ENCODE measurements around the gene PMCH. TPM values are rescaled to one million over a fixed set of nuclear protein-coding genes. Genes with fewer than 3 reads are reported as not detected.
A peak's percentile ranks its signal among the peaks of the same experiment; 100 is the strongest.
"Not testable (repeated sequence)": the region's sequence is repeated elsewhere in the genome, so short reads cannot be mapped to it uniquely, and the experiment has no call there.

PMCH gene
- total RNA-seq, 1 experiment from 2014 or later = not detected

DNA sequence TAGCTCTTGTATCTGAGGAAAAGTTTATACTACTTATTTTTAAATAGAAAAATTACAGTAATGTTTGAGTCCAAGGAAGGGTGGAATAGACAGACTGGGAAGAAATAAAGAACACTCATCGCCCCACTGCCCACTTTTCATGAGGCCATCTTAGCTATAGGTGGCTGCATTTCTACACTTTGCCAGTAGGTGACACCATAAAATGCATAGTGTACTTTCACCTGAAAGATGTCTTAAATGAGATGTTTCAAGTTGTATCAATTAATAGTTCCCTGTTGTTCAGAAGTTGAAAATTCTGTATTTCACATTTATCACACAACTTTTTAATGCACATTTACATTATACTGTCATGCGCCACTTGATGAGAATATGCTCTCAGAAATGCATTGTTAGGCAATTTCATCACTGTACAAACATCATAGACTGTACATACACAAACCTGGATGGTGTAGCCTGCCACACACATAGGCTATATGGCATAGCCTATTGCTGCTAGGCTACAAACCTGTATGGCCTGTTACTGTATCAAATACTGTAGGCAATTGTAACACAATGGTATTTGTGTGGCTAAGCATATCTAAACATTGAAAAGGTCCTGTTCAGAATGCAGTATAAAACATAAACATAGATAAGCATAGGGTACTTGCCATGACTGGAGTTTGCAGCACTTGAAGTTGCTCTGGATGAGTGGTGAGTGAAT lies 27.6 kb downstream of the PMCH start:
- no peaks in the 10 kb centered on the region for H3K36me3 Mint-ChIP-seq (ENCODE audit: insufficient read depth, unreplicated experiment)
- H3K27ac Mint-ChIP-seq (ENCODE audit: unreplicated experiment) = no peak overlapping the region
- intact Hi-C loops (cut with micrococcal nuclease; ENCODE audit: unreplicated experiment) = loop anchor here (1.0 to 5.0 kb wide), 5 partner anchors 314 to 709 kb away; no protein-coding TSS in a partner anchor
- DNase-seq = peak; percentile 20
- peaks cover 7% of the 10 kb centered on the region for H3K4me1 Mint-ChIP-seq (ENCODE audit: low read depth, unreplicated experiment)
- CTCF ChIA-PET = interaction anchor here (0.6 to 1.6 kb wide), 2 partner anchors 570 to 641 kb away, joined by 3 to 7 read pairs; no protein-coding TSS in a partner anchor
- BruUV-seq (replicated peaks) = no TSS peak
- no peak overlapping the region for H3K4me3 Mint-ChIP-seq (ENCODE audit: low read depth, unreplicated experiment)
- TF ChIP-seq, protein P1, sequence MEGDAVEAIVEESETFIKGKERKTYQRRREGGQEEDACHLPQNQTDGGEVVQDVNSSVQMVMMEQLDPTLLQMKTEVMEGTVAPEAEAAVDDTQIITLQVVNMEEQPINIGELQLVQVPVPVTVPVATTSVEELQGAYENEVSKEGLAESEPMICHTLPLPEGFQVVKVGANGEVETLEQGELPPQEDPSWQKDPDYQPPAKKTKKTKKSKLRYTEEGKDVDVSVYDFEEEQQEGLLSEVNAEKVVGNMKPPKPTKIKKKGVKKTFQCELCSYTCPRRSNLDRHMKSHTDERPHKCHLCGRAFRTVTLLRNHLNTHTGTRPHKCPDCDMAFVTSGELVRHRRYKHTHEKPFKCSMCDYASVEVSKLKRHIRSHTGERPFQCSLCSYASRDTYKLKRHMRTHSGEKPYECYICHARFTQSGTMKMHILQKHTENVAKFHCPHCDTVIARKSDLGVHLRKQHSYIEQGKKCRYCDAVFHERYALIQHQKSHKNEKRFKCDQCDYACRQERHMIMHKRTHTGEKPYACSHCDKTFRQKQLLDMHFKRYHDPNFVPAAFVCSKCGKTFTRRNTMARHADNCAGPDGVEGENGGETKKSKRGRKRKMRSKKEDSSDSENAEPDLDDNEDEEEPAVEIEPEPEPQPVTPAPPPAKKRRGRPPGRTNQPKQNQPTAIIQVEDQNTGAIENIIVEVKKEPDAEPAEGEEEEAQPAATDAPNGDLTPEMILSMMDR (IDR thresholded peaks at IDR 0.05; ENCODE audit: unreplicated experiment) = peak; percentile 46
- H3K9me3 Mint-ChIP-seq (ENCODE audit: low read depth, unreplicated experiment) = no peaks in the 10 kb centered on the region
- no peaks in the 10 kb centered on the region for H3K27me3 Mint-ChIP-seq (ENCODE audit: unreplicated experiment)

DNA sequence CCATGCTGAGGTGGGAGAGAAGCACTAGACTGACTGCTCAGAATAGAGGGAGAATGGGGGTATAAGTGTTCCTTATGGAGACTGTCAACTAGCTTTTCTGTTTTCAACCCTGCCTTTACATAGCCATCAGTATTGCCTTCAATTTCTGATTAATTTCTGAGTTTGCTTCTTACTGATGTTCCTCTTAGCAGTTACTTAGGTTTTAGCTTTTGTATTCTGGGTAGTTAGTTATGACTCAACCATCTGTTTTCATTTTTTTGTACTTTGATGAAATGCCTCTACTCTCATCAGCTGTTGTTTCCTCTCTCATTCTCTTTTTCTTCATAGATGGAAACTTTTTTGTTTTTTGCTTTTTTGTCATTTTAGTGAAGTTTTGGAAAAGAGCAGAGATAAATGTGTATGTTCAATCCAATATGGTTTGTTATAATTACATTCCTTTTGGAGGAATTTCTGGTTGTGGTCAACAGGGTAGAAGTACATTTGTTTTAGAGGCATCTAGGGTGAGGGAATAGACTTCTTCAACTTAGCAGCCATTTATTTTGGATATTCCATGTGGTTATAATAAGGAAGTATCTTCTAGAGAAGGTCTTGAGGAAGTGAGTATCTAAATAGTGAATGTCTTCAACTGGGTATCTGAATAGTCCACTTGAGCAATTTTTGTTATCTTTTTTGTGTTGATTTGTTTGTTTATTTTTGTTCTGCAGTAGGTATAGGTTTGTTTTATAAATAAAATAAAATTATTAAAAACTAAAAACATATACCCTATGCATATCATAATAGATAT lies 29.6 kb downstream of the PMCH start:
- no peaks in the 10 kb centered on the region for H3K9me3 Mint-ChIP-seq (ENCODE audit: low read depth, unreplicated experiment)
- CTCF ChIA-PET = no interaction called here
- no peak overlapping the region for H3K4me3 Mint-ChIP-seq (ENCODE audit: low read depth, unreplicated experiment)
- H3K27ac Mint-ChIP-seq (ENCODE audit: unreplicated experiment) = no peak overlapping the region
- TF ChIP-seq, protein P1 (IDR thresholded peaks at IDR 0.05; ENCODE audit: unreplicated experiment) = no peak
- peaks cover 7% of the 10 kb centered on the region for H3K4me1 Mint-ChIP-seq (ENCODE audit: low read depth, unreplicated experiment)
- H3K36me3 Mint-ChIP-seq (ENCODE audit: insufficient read depth, unreplicated experiment) = no peaks in the 10 kb centered on the region
- no peak for DNase-seq
- no peaks in the 10 kb centered on the region for H3K27me3 Mint-ChIP-seq (ENCODE audit: unreplicated experiment)
- intact Hi-C loops (cut with micrococcal nuclease; ENCODE audit: unreplicated experiment) = no loop called here
- BruUV-seq (replicated peaks) = no TSS peak

DNA sequence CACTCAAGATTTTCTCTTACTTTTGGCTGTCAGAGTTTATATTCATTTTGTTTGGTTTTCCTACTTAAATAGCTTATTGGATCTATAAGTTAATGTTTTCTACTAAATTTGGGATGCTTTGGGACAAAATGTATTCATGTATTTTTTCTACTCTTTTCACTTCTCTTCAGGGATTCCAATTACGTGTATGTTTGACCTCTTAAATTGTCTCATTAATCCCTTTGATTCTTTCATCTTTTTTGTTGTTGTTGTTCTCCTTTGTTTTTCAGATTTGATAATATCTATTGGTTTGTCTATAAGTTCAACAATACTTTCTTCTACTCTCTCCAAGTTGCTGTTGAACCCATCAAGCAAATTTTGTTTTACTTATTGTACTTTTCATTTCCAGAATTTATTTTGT lies 34.2 kb downstream of the PMCH start:
- H3K9me3 Mint-ChIP-seq (ENCODE audit: low read depth, unreplicated experiment) = no peaks in the 10 kb centered on the region
- BruUV-seq (replicated peaks) = no TSS peak
- no peaks in the 10 kb centered on the region for H3K36me3 Mint-ChIP-seq (ENCODE audit: insufficient read depth, unreplicated experiment)

DNA sequence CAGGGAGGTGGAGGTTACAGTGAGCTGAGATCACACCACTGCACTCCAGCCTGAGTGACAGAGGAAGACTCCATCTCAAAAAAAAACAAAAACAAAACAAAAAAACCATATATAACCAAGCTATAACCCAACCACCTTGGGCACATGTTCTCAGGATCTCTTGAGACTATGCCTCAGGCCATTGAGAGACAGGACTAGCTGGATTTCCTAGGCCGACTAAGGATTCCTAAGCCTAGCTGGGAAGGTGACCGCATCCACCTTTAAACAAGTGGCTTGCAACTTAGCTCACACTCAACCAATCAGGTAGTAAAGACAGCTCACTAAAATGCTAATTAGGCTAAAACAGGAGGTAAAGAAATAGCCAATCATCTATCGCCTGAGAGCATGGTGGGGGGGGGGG lies 42.4 kb downstream of the PMCH start:
- CTCF ChIA-PET; H3K36me3 Mint-ChIP-seq (ENCODE audit: insufficient read depth, unreplicated experiment); H3K27me3 Mint-ChIP-seq (ENCODE audit: unreplicated experiment); BruUV-seq (replicated peaks); H3K27ac Mint-ChIP-seq (ENCODE audit: unreplicated experiment); intact Hi-C loops (cut with micrococcal nuclease; ENCODE audit: unreplicated experiment); H3K4me3 Mint-ChIP-seq (ENCODE audit: low read depth, unreplicated experiment); H3K9me3 Mint-ChIP-seq (ENCODE audit: low read depth, unreplicated experiment); DNase-seq; H3K4me1 Mint-ChIP-seq (ENCODE audit: low read depth, unreplicated experiment): not testable (repeated sequence)

More for the DNA sequence above, 34.2 kb downstream of the PMCH start:
- no peaks in the 10 kb centered on the region for H3K27me3 Mint-ChIP-seq (ENCODE audit: unreplicated experiment)
- TF ChIP-seq, protein P1 (IDR thresholded peaks at IDR 0.05; ENCODE audit: unreplicated experiment) = no peak
- intact Hi-C loops (cut with micrococcal nuclease; ENCODE audit: unreplicated experiment) = no loop called here
- no peaks in the 10 kb centered on the region for H3K4me1 Mint-ChIP-seq (ENCODE audit: low read depth, unreplicated experiment)
- CTCF ChIA-PET = no interaction called here
- no peak overlapping the region for H3K4me3 Mint-ChIP-seq (ENCODE audit: low read depth, unreplicated experiment)
- H3K27ac Mint-ChIP-seq (ENCODE audit: unreplicated experiment) = no peak overlapping the region
- no peak for DNase-seq

DNA sequence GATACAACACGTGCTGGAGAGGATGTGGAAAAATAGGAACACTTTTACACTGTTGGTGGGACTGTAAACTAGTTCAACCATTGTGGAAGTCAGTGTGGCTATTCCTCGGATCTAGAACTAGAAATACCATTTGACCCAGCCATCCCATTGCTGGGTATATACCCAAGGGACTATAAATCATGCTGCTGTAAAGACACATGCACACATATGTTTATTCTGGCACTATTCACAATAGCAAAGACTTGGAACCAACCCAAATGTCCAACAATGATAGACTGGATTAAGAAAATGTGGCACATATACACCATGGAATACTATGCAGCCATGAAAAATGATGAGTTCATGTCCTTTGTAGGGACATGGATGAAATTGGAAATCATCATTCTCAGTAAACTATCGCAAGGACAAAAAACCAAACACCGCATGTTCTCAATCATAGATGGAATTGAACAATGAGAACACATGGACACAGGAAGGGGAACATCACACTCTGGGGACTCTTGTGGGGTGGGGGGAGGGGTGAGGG lies 50.5 kb downstream of the PMCH start:
- H3K9me3 Mint-ChIP-seq (ENCODE audit: low read depth, unreplicated experiment); CTCF ChIA-PET; intact Hi-C loops (cut with micrococcal nuclease; ENCODE audit: unreplicated experiment); H3K4me3 Mint-ChIP-seq (ENCODE audit: low read depth, unreplicated experiment); H3K36me3 Mint-ChIP-seq (ENCODE audit: insufficient read depth, unreplicated experiment); H3K27ac Mint-ChIP-seq (ENCODE audit: unreplicated experiment); BruUV-seq (replicated peaks); H3K4me1 Mint-ChIP-seq (ENCODE audit: low read depth, unreplicated experiment); DNase-seq; H3K27me3 Mint-ChIP-seq (ENCODE audit: unreplicated experiment): not testable (repeated sequence)

Other genes starting within 250 kb of the PMCH start
- gene WASHC3, start 135.8 kb downstream of the PMCH start, total RNA-seq (2022) = 34.3 and 36.0 TPM in 2 replicates
- gene NUP37, start 77.7 kb downstream of the PMCH start, total RNA-seq (2022) = 59.0 and 72.1 TPM in 2 replicates
- 28.1 and 38.0 TPM in 2 replicates for gene PARPBP, start 77.7 kb downstream of the PMCH start, total RNA-seq (2022)